A549 (cell line): Measurements from ENCODE around the gene NCDN. TPM values are rescaled to one million over a fixed set of nuclear protein-coding genes. Genes with fewer than 3 reads are reported as not detected.

ENCODE experiments used
- ATAC-seq, 2 experiments: fragments of 200-7000 bp in 1 of 2; fragments of >200 bp in 1 of 2; cut with Nextera tagmentation in 1 of 2; cut with Tn5 transposase in 1 of 2; 3 replicates each; pipeline versions ENCODE4 v1.8.0 to v1.9.1; 2018 to 2020; ENCODE audit warnings: mild to moderate bottlenecking in 1 of 2, moderate library complexity in 1 of 2
- CTCF ChIA-PET: fragments of 300-600 bp; sonication (Branson Sonifier 250); formaldehyde crosslinking; extraction: SDS; loops from one replicate; lab custom pipeline; 2021; ENCODE audit warnings: antibody characterized with exemption, inconsistent platforms; lab: Yijun Ruan, JAX
- POLR2A ChIA-PET: fragments of 350-600 bp; formaldehyde crosslinking; extraction: SDS; loops from one replicate; lab custom pipeline; 2021; ENCODE audit warnings: antibody characterized with exemption, inconsistent platforms; lab: Yijun Ruan, JAX
- DNase-seq, 2 experiments: peaks; one replicate each; pipeline versions ENCODE4 v3.0.0 to v3.0.0-alpha.2; 2011 to 2016; ENCODE audit warnings: low read depth in 1 of 2, low spot score in 1 of 2
- FAIRE-seq: peaks from 2 replicates; lab custom pipeline; 2011; peaks lifted over from hg19 to GRCh38; lab: Jason Lieb, UNC
- H3K27ac ChIP-seq, 2 experiments: fragments of >200 bp; sonication (Bioruptor Twin); formaldehyde crosslinking; 3 replicates each; pipeline ENCODE4 v1.5.1; 2016 to 2017
- H3K4me1 ChIP-seq: fragments of >200 bp; sonication (Bioruptor Twin); formaldehyde crosslinking; 3 replicates; pipeline ENCODE4 v1.6.1; 2016
- H3K4me2 ChIP-seq: fragments of >200 bp; sonication (Bioruptor Twin); formaldehyde crosslinking; 3 replicates; pipeline ENCODE4 v1.6.1; 2016
- H3K4me3 ChIP-seq: fragments of >200 bp; sonication (Bioruptor Twin); formaldehyde crosslinking; 3 replicates; pipeline ENCODE4 v1.5.1; 2016
- H3K9me3 ChIP-seq: fragments of >200 bp; sonication (Bioruptor Twin); formaldehyde crosslinking; 3 replicates; pipeline ENCODE4 v1.6.1; 2016
- ATOH8 ChIP-seq: fragments of 250-450 bp; sonication (Bioruptor Pico); IDR thresholded peaks from 2 replicates; pipeline ENCODE4 v1.5.0; 2020; ENCODE audit warnings: low read depth, mild to moderate bottlenecking, moderate library complexity
- CBX8 ChIP-seq: fragments of 200-600 bp; sonication (generic); IDR thresholded peaks from 2 replicates; pipeline ENCODE4 v1.6.1; 2016
- CHD2 ChIP-seq: fragments of 150-350 bp; IDR thresholded peaks from 2 replicates; pipeline ENCODE4 v1.6.1; 2014; ENCODE audit warnings: low read length; ENCODE audit not compliant: partially characterized antibody
- E2F6 ChIP-seq: IDR thresholded peaks from 2 replicates; pipeline ENCODE4 v1.6.1; 2012; ENCODE audit warnings: low read depth, borderline replicate concordance
- ELK1 ChIP-seq: fragments of 150-350 bp; IDR thresholded peaks from 2 replicates; pipeline ENCODE4 v1.6.1; 2014; ENCODE audit warnings: low read depth, mild to moderate bottlenecking, low read length
- FOSB ChIP-seq: fragments of 250-450 bp; sonication (Bioruptor Pico); IDR thresholded peaks from 2 replicates; pipeline ENCODE4 v1.5.0; 2020; ENCODE audit warnings: mild to moderate bottlenecking, moderate library complexity
- FOSL2 ChIP-seq, 2 experiments: fragments of 450-650 bp in 1 of 2; fragments of >200 bp in 1 of 2; sonication (Bioruptor Twin) in 1 of 2; formaldehyde crosslinking; IDR thresholded peaks; 2 replicates each; pipeline versions ENCODE4 v1.5.0 to v1.6.1; 2016 to 2020; ENCODE audit warnings: mild to moderate bottlenecking in 1 of 2, moderate library complexity in 1 of 2
- FOXS1 ChIP-seq: fragments of 250-450 bp; sonication (Bioruptor Pico); IDR thresholded peaks from 2 replicates; pipeline ENCODE4 v1.5.0; 2020; ENCODE audit warnings: mild to moderate bottlenecking, moderate library complexity
- HDAC2 ChIP-seq: fragments of 200-600 bp; sonication (generic); IDR thresholded peaks from 2 replicates; pipeline ENCODE4 v1.6.1; 2016
- HOXB5 ChIP-seq: fragments of 250-450 bp; sonication (Bioruptor Pico); IDR thresholded peaks from 2 replicates; pipeline ENCODE4 v1.5.0; 2020; ENCODE audit warnings: mild to moderate bottlenecking, moderate library complexity
- JUNB ChIP-seq: fragments of >200 bp; sonication (Bioruptor Twin); formaldehyde crosslinking; IDR thresholded peaks from 2 replicates; pipeline ENCODE4 v1.6.1; 2016
- KDM1A ChIP-seq: fragments of 200-600 bp; sonication (generic); IDR thresholded peaks from 2 replicates; pipeline ENCODE4 v1.6.1; 2016; ENCODE audit warnings: low read depth, mild to moderate bottlenecking
- MAFK ChIP-seq: fragments of 450-650 bp; IDR thresholded peaks from 2 replicates; pipeline ENCODE4 v1.6.1; 2014; ENCODE audit not compliant: partially characterized antibody
- MYC ChIP-seq: IDR thresholded peaks from 2 replicates; pipeline ENCODE4 v1.6.1; 2012; ENCODE audit warnings: mild to moderate bottlenecking, inconsistent platforms, low read length, improper control_type of control experiment, borderline replicate concordance
- NR3C1 ChIP-seq: fragments of >200 bp; sonication (Bioruptor Twin); formaldehyde crosslinking; IDR thresholded peaks from 3 replicates; pipeline ENCODE4 v1.6.1; 2017
- PHF8 ChIP-seq: fragments of 200-600 bp; sonication (generic); IDR thresholded peaks from 2 replicates; pipeline ENCODE4 v1.6.1; 2016; ENCODE audit warnings: low read depth, mild to moderate bottlenecking, antibody characterized with exemption, moderate library complexity, borderline replicate concordance
- POLR2A ChIP-seq: IDR thresholded peaks from 2 replicates; pipeline ENCODE4 v1.6.1; 2012; ENCODE audit warnings: mild to moderate bottlenecking, low read length
- RCOR1 ChIP-seq: fragments of 150-350 bp; IDR thresholded peaks from 2 replicates; pipeline ENCODE4 v1.6.1; 2014; ENCODE audit warnings: antibody characterized with exemption, low read length, low read depth
- REST ChIP-seq: fragments of 200-600 bp; sonication (generic); IDR thresholded peaks from 2 replicates; pipeline ENCODE4 v1.6.1; 2016; ENCODE audit warnings: antibody characterized with exemption, mild to moderate bottlenecking, moderate library complexity
- TP53 ChIP-seq: fragments of 250-450 bp; sonication (Bioruptor Pico); IDR thresholded peaks from 2 replicates; pipeline ENCODE4 v1.5.0; 2021; ENCODE audit warnings: mild to moderate bottlenecking, moderate library complexity
- USF2 ChIP-seq: fragments of 450-650 bp; IDR thresholded peaks from 2 replicates; pipeline ENCODE4 v1.6.1; 2014; ENCODE audit warnings: antibody characterized with exemption
- ZC3H11A ChIP-seq: fragments of 450-650 bp; IDR thresholded peaks from 2 replicates; pipeline ENCODE4 v1.6.1; 2014; ENCODE audit warnings: antibody characterized with exemption, mild to moderate bottlenecking
- ZFP36 ChIP-seq: fragments of 450-650 bp; IDR thresholded peaks from 2 replicates; pipeline ENCODE4 v1.6.1; 2014; ENCODE audit warnings: borderline replicate concordance; ENCODE audit not compliant: partially characterized antibody
- ZSCAN20 ChIP-seq: fragments of 250-450 bp; sonication (Bioruptor Pico); IDR thresholded peaks from 2 replicates; pipeline ENCODE4 v1.8.0; 2022; ENCODE audit warnings: mild to moderate bottlenecking, moderate library complexity
- WGBS: methylation state at CpG from one replicate; pipeline ENCODE4 v1.1.6; 2017; ENCODE audit errors: missing lambda C conversion rate; 5-methylcytosine and 5-hydroxymethylcytosine counted together
- polyA plus RNA-seq, 4 experiments: library from polyadenylated mRNA; depleted of rRNA in 3 of 4; stranded (reverse); fragments of >200 nt; fragmentation: RNase III in 1 of 4; extraction: RNeasy Plus Mini Kit Qiagen cat#74134 plus additional on column Dnase treatment in 1 of 4; gene quantifications; 2 replicates in 3 of 4; 3 replicates in 1 of 4; pipeline ENCODE4 v1.2.3, GENCODE V29; 2011 to 2017
- TF ChIP-seq, protein P1 (sequence below): fragments of >200 bp; sonication (Bioruptor Twin); formaldehyde crosslinking; IDR thresholded peaks from 3 replicates; pipeline ENCODE4 v1.5.1; 2016
- TF ChIP-seq, protein P2 (sequence below): fragments of >200 bp; sonication (Bioruptor Twin); formaldehyde crosslinking; IDR thresholded peaks from 3 replicates; pipeline ENCODE4 v1.6.1; 2016

Gene NCDN
- polyA plus RNA-seq, 2 of the 4 experiments (the other 2 are of a cell fraction): 7.0 to 16.8 TPM

DNA sequence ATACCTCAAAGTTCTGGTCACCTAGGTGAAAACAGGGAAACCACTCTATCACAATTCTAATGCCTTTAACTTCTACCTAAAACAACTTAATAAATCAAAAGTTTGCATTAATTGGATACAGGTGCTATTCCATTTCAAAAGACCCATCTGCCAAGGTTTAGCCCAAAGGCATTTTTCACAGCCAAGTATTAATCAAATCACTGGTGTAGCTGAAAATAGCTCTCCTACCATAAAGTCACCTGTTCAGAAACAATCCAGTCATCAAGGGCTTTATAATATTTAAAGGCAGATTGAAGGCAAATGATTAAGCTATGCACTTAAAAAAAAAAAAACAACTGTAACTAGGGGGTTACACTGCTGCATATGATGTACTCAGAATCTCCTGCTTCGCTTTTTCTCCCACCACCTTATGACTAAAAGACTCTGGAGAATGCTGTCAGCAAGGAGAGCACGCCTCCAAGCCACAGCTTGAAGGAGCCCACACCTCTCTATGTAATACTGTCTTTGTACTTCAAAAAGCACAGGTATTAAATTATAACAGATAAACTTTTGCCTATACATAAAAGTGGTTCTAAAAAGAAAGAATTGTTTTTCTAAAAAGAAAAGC is 20.9 kb upstream of the NCDN start:
- ChIA-PET CTCF (interaction anchor here (1.3 to 2.3 kb wide), 2 partner anchors 28 to 85 kb away, joined by 3 to 6 read pairs; no protein-coding TSS in a partner anchor), POLR2A (no interaction called here)
- ATAC-seq (no peak), DNase-seq (no peak), FAIRE-seq (no peak)
- Histone ChIP-seq H3K9me3 (peaks cover under 1% of the 10 kb centered on the region; the same call in 1 of the 3 replicates), H3K4me2 (no peak overlapping the region), H3K27ac (no peak overlapping the region), H3K4me1 (no peaks in the 10 kb centered on the region), H3K4me3 (no peak overlapping the region)
- WGBS: 88% methylated on average over 2 of the region's 2 CpGs
- TF ChIP-seq ZC3H11A (no peak), MYC (no peak), FOSL2 (IDR thresholded peaks at IDR 0.05) (no peak), FOSL2 (CRISPR knock-in tag; IDR thresholded peaks at IDR 0.05) (no peak), TP53 (CRISPR knock-in tag) (no peak), CHD2 (no peak), POLR2A (no peak), JUNB (no peak), REST (no peak), ELK1 (no peak), NR3C1 (no peak), MAFK (no peak), RCOR1 (no peak), FOXS1 (CRISPR knock-in tag) (no peak), FOSB (CRISPR knock-in tag) (no peak), HOXB5 (CRISPR knock-in tag) (no peak), HDAC2 (no peak), USF2 (no peak)
- TF ChIP-seq, protein P1, sequence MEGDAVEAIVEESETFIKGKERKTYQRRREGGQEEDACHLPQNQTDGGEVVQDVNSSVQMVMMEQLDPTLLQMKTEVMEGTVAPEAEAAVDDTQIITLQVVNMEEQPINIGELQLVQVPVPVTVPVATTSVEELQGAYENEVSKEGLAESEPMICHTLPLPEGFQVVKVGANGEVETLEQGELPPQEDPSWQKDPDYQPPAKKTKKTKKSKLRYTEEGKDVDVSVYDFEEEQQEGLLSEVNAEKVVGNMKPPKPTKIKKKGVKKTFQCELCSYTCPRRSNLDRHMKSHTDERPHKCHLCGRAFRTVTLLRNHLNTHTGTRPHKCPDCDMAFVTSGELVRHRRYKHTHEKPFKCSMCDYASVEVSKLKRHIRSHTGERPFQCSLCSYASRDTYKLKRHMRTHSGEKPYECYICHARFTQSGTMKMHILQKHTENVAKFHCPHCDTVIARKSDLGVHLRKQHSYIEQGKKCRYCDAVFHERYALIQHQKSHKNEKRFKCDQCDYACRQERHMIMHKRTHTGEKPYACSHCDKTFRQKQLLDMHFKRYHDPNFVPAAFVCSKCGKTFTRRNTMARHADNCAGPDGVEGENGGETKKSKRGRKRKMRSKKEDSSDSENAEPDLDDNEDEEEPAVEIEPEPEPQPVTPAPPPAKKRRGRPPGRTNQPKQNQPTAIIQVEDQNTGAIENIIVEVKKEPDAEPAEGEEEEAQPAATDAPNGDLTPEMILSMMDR: no peak

DNA sequence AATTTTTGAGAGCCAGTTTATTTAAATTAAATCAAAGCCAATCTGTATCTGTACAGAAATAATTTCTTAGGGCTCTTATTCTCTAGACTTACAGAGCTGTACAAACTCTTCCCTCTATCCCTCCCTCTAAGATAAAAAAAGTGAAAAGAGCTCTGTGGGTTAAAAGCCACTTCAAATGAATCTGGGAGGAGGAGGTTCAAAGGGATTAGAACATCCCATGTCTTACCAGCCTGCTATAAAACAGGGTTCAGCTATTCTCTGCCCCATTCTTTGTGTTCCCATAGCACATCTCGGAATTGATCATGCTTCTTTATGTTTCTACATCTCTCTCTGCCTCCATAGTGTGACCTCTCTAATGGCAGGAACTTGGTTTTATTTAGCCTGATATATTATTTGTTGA is 19.8 kb upstream of the NCDN start:
- H3K4me3 ChIP-seq: no peak overlapping the region
- H3K9me3 ChIP-seq: no peaks in the 10 kb centered on the region
- no peak overlapping the region for H3K4me2 ChIP-seq
- FAIRE-seq: no peak
- no peak for DNase-seq
- ChIA-PET CTCF (interaction anchor here (0.6 to 1.5 kb wide), 3 partner anchors 17 to 99 kb away, joined by 3 to 4 read pairs (median 4); no protein-coding TSS in a partner anchor), POLR2A (no interaction called here)
- no peak overlapping the region for H3K27ac ChIP-seq
- 95% methylated on average over 1 of the region's 1 CpG for WGBS
- no peaks in the 10 kb centered on the region for H3K4me1 ChIP-seq
- no peak for ATAC-seq
- TF ChIP-seq E2F6 (no peak), PHF8 (no peak), KDM1A (no peak), ZFP36 (no peak), ZSCAN20 (CRISPR knock-in tag) (no peak), ATOH8 (CRISPR knock-in tag) (no peak), CBX8 (no peak), TP53 (CRISPR knock-in tag) (no peak)
- TF ChIP-seq, protein P2, sequence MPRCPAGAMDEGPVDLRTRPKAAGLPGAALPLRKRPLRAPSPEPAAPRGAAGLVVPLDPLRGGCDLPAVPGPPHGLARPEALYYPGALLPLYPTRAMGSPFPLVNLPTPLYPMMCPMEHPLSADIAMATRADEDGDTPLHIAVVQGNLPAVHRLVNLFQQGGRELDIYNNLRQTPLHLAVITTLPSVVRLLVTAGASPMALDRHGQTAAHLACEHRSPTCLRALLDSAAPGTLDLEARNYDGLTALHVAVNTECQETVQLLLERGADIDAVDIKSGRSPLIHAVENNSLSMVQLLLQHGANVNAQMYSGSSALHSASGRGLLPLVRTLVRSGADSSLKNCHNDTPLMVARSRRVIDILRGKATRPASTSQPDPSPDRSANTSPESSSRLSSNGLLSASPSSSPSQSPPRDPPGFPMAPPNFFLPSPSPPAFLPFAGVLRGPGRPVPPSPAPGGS: no peak
